Lower lobe of right lung (tissue), 2 donors: ENCODE data around the gene CHRNB4. TPM values are rescaled to one million over a fixed set of nuclear protein-coding genes. Genes with fewer than 3 reads are reported as not detected.

Experiments
- ATAC-seq, 2 donors: fragments of 200-7000 bp; cut with Tn5 transposase; one replicate each; pipeline ENCODE4 v1.9.1; 2020 to 2022; ENCODE audit warnings: mild to moderate bottlenecking in 2 of 2, moderate library complexity in 2 of 2
- DNase-seq: peaks from one replicate; pipeline ENCODE4 v3.0.0-alpha.2; 2020
- H3K27ac ChIP-seq: fragments of 200-600 bp; one replicate; pipeline ENCODE4 v1.8.0; 2022
- H3K27me3 ChIP-seq: fragments of 200-600 bp; one replicate; pipeline ENCODE4 v1.8.0; 2022; ENCODE audit warnings: low read depth
- H3K36me3 ChIP-seq: fragments of 200-600 bp; one replicate; pipeline ENCODE4 v1.8.0; 2022; ENCODE audit warnings: mild to moderate bottlenecking
- H3K4me1 ChIP-seq: fragments of 200-600 bp; one replicate; pipeline ENCODE4 v1.8.0; 2022
- H3K4me3 ChIP-seq: fragments of 200-600 bp; one replicate; pipeline ENCODE4 v1.8.0; 2022; ENCODE audit warnings: mild to moderate bottlenecking
- H3K9me3 ChIP-seq: fragments of 200-600 bp; one replicate; pipeline ENCODE4 v1.8.0; 2022
- intact Hi-C: fragments of 100-400 bp; cut with DNase I; formaldehyde crosslinking; loops from one replicate; pipeline ENCODE4 v1.11.0; 2022
- total RNA-seq: library from RNA; stranded (reverse); fragmentation: NEBNext Ultra II Directional; extraction: Animal tissue kit (Norgen Biotek cat#: 25700); gene quantifications from one replicate; pipeline ENCODE4 v1.2.1, GENCODE V29; 2021
- TF ChIP-seq, protein P1 (sequence below): fragments of 200-600 bp; IDR thresholded peaks from one replicate; pipeline ENCODE4 v1.8.0; 2022; ENCODE audit warnings: antibody characterized with exemption, mild to moderate bottlenecking
- donor health status: DM: no; HTN: yes; CAD: no; lungs with severe emphysema.

CHRNB4 gene
- total RNA-seq, 1 donor from 2014 or later, result not detected

DNA sequence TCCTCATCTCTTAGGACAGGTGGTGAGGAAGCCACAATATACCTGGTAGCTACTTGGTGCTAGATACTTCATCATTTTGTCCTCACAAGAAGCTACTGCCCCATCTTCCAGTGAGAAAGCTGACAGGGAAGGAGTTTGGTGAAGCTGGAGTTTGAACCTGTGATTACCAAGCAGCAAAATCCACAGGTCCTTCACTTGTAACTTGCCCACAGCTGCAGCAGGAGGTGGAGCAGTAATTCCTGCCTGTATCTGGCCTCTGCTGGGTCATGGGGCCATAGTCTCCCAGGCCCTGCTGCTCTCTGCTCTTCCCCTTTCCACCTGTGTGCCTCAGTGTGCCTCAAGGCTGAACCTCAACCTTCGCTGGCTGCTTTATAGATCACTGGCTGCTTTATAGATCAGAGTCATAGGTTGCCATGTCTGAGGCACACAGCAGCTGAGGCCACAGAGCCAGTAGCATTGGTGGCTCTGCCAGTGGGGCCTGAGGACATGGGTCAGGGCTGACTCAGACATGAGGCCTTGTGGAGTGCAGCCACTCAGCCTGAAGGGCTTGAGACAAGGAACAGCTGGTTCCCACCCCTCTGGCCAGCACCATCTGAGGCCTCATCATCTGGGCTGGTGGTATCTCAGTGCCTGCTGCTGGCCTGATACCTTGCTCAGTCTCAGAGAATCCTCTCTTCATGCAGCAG, 11.1 kb upstream of the CHRNB4 start:
- H3K4me3 ChIP-seq, result no peak overlapping the region
- TF ChIP-seq, protein P1, sequence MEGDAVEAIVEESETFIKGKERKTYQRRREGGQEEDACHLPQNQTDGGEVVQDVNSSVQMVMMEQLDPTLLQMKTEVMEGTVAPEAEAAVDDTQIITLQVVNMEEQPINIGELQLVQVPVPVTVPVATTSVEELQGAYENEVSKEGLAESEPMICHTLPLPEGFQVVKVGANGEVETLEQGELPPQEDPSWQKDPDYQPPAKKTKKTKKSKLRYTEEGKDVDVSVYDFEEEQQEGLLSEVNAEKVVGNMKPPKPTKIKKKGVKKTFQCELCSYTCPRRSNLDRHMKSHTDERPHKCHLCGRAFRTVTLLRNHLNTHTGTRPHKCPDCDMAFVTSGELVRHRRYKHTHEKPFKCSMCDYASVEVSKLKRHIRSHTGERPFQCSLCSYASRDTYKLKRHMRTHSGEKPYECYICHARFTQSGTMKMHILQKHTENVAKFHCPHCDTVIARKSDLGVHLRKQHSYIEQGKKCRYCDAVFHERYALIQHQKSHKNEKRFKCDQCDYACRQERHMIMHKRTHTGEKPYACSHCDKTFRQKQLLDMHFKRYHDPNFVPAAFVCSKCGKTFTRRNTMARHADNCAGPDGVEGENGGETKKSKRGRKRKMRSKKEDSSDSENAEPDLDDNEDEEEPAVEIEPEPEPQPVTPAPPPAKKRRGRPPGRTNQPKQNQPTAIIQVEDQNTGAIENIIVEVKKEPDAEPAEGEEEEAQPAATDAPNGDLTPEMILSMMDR, result no peak
- no peak overlapping the region for H3K27ac ChIP-seq
- H3K9me3 ChIP-seq, result no peaks in the 10 kb centered on the region
- H3K4me1 ChIP-seq, result no peaks in the 10 kb centered on the region
- no peaks in the 10 kb centered on the region for H3K27me3 ChIP-seq
- no peak for ATAC-seq
- H3K36me3 ChIP-seq, result no peaks in the 10 kb centered on the region
- DNase-seq, result no peak
- intact Hi-C loops, result no loop called here

DNA sequence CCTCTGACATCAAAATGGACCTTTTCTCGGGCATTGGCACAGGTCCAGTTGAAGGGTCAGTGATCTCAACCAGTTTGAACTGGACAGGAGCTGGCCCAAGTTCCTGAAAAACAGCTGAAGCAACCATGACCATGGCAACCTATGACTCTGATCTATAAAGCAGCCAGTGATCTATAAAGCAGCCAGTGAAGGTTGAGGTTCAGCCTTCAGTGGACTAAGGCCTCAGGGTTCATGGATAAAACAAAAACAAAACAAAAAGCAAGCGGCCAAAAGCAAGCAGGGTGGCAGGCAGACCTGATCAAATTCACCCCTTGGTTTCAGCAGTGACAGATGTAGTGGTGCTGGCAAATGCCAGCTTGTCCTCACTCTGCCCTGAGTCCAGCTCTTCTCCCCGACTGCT, 10.0 kb upstream of the CHRNB4 start:
- ATAC-seq, result no peak
- Histone ChIP-seq H3K27ac (no peak overlapping the region), H3K36me3 (no peaks in the 10 kb centered on the region), H3K4me1 (no peaks in the 10 kb centered on the region), H3K4me3 (no peak overlapping the region), H3K9me3 (no peaks in the 10 kb centered on the region), H3K27me3 (no peaks in the 10 kb centered on the region)
- TF ChIP-seq, protein P1, result no peak
- intact Hi-C loops, result no loop called here
- DNase-seq, result no peak

DNA sequence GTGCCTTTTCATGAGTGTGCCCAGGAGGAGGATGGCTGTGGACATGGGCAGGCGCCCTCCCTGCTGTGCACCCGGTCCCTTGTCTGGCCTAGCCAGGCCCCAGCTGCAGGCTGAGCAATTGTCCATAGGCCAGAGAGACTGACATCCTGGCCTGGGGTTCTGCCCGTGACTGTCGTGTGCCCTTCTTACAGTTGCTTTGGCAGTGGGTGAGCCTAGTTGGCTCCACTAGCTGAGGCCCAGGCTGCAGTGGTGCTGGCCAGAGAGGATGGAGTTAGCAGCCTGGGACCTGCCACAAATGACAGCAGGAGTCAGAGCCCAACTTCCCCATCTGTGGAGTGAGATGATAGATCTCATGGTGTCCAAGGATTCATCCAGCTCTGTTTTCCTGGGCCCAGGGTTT, 9.0 kb upstream of the CHRNB4 start:
- ATAC-seq (no peak), DNase-seq (no peak)
- H3K4me1 ChIP-seq, result no peaks in the 10 kb centered on the region
- H3K4me3 ChIP-seq, result no peak overlapping the region
- no peaks in the 10 kb centered on the region for H3K27me3 ChIP-seq
- intact Hi-C loops, result no loop called here
- no peaks in the 10 kb centered on the region for H3K9me3 ChIP-seq
- H3K27ac ChIP-seq, result no peak overlapping the region
- no peaks in the 10 kb centered on the region for H3K36me3 ChIP-seq
- TF ChIP-seq, protein P1, result no peak

DNA sequence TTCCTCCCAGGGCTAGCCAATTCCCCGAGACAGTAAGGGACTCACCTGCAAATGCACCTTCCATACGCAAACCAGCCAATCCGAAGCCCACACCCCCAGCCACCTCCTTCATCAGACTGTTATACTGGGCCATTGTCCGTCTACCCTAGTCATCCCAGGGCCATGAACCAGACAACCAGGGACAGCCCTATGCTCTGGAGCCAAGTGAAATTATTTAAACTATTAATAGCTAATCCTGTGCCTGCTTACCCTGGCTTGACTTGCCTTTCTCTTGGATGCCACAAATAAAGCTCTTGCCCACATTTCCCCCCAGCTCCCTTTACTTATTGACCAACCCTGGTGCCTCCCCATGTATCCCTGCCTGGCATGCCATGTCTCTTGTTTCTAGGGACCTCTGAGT, 4.0 kb upstream of the CHRNB4 start:
- Histone ChIP-seq H3K36me3 (no peaks in the 10 kb centered on the region), H3K4me1 (peaks cover 9% of the 10 kb centered on the region), H3K27me3 (peaks cover 17% of the 10 kb centered on the region), H3K9me3 (no peaks in the 10 kb centered on the region), H3K27ac (no peak overlapping the region), H3K4me3 (no peak overlapping the region)
- no peak for DNase-seq
- no peak for ATAC-seq
- TF ChIP-seq, protein P1, result no peak
- intact Hi-C loops, result no loop called here

DNA sequence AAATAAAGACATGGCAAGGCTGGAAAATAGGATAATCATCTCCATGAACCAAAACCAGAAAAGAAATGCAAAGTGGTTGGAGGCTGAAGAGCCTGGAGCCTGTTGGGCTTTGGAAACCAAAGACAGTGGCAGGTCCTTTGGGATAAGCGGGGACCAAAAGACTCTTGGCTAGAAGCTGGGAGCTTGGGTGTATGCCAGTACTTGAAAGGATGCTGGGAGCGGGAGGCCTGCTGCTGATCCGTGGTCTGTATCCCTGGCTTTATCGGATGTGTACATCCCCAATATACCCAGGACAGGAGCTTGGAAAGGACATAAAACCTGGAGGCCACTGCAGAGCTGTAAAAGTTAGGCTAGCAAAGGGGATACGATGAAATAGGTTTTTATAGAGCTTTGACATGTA, 1.3 kb upstream of the CHRNB4 start:
- Histone ChIP-seq H3K9me3 (no peaks in the 10 kb centered on the region), H3K4me1 (peaks cover 9% of the 10 kb centered on the region), H3K4me3 (no peak overlapping the region), H3K27me3 (peaks cover 32% of the 10 kb centered on the region), H3K36me3 (no peaks in the 10 kb centered on the region), H3K27ac (no peak overlapping the region)
- no peak for DNase-seq
- intact Hi-C loops, result no loop called here
- no peak for ATAC-seq
- TF ChIP-seq, protein P1, result no peak
